Common myeloid progenitor, CD34-positive (primary cell): ENCODE results near the gene SMC1B.

Experiments
- CTCF ChIA-PET: fragments of 350-600 bp; sonication (Branson Sonifier 250); formaldehyde crosslinking; loops from one replicate; lab custom pipeline; 2021; ENCODE audit warnings: antibody characterized with exemption; lab: Charles Lee
- POLR2A ChIA-PET: fragments of 350-600 bp; sonication (Branson Sonifier 250); formaldehyde crosslinking; loops from one replicate; lab custom pipeline; 2021; ENCODE audit warnings: antibody characterized with exemption; lab: Charles Lee
- DNase-seq, 3 donors: peaks; one replicate each; pipeline versions ENCODE4 v3.0.0 to v3.0.0-alpha.2; 2013
- H3K27ac ChIP-seq, 2 experiments: 1 replicate in 1 of 2; 2 replicates in 1 of 2; pipeline ENCODE4 v1.7.0; 2013; ENCODE audit warnings: inconsistent platforms in 2 of 2, low read length in 2 of 2, mild to moderate bottlenecking in 2 of 2, low read depth in 1 of 2, moderate library complexity in 1 of 2; ENCODE audit not compliant: severe bottlenecking in 2 of 2, insufficient read depth in 1 of 2, poor library complexity in 1 of 2
- H3K27me3 ChIP-seq, 5 experiments: replicated peaks in 2 of 5; 1 replicate in 3 of 5; 2 replicates in 2 of 5; pipeline versions ENCODE4 v1.6.1 to v1.7.0; 2013; ENCODE audit warnings: low read length in 4 of 5, mild to moderate bottlenecking in 2 of 5, moderate library complexity in 2 of 5, inconsistent platforms in 1 of 5; ENCODE audit not compliant: insufficient read depth in 5 of 5, control insufficient read depth in 4 of 5
- H3K36me3 ChIP-seq, 4 experiments: 1 replicate in 2 of 4; 2 replicates in 2 of 4; pipeline versions ENCODE4 v1.6.1 to v1.7.0; 2013; ENCODE audit warnings: low read length in 3 of 4, control low read depth in 1 of 4, mild to moderate bottlenecking in 1 of 4; ENCODE audit not compliant: control insufficient read depth in 4 of 4, insufficient read depth in 4 of 4
- H3K4me1 ChIP-seq, 4 experiments: 1 replicate in 3 of 4; 2 replicates in 1 of 4; pipeline versions ENCODE4 v1.6.1 to v1.7.1; 2013; ENCODE audit warnings: low read length in 3 of 4, mild to moderate bottlenecking in 3 of 4, control low read depth in 1 of 4, inconsistent platforms in 1 of 4, moderate library complexity in 1 of 4; ENCODE audit not compliant: control insufficient read depth in 4 of 4, insufficient read depth in 4 of 4; ENCODE audit errors: control extremely low read depth in 1 of 4
- H3K4me3 ChIP-seq, 7 experiments: 1 replicate in 4 of 7; 2 replicates in 3 of 7; pipeline versions ENCODE4 v1.5.1 to v1.7.0; 2013; ENCODE audit warnings: mild to moderate bottlenecking in 7 of 7, low read length in 6 of 7, moderate library complexity in 6 of 7, inconsistent platforms in 2 of 7, low read depth in 2 of 7, control low read depth in 1 of 7; ENCODE audit not compliant: insufficient read depth in 4 of 7, control insufficient read depth in 1 of 7; ENCODE audit errors: extremely low read depth in 1 of 7
- H3K9me3 ChIP-seq, 5 experiments: 1 replicate in 4 of 5; 2 replicates in 1 of 5; pipeline versions ENCODE4 v1.6.1 to v1.7.1; 2013; ENCODE audit warnings: low read length in 4 of 5, mild to moderate bottlenecking in 2 of 5, inconsistent platforms in 1 of 5, low read depth in 1 of 5, moderate library complexity in 1 of 5; ENCODE audit not compliant: control insufficient read depth in 4 of 5, insufficient read depth in 2 of 5; ENCODE audit errors: control extremely low read depth in 1 of 5
- WGBS: methylation state at CpG from one replicate; pipeline ENCODE4 v1.1.5; 2013; ENCODE audit not compliant: insufficient coverage; 5-methylcytosine and 5-hydroxymethylcytosine counted together

SMC1B gene

DNA sequence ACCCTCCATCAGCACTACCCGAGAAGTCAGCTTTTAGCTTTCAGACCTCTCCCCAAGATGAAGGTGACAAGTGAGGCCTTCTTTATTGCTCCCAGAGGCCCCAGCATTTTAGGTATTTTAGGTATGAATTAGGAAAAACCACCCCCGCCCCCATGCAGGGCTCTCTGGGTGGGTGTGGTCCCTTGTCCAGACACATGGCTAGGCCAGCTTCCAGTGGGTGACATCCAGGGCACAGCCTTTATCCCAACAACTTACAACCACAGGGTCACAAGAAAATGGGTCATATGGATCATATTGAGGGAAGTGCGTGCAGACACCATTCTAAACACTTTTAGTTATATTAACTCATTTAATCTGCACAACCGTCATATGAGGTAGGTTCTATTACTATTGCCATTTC is 42.2 kb upstream of the SMC1B start:
- no peaks in the 10 kb centered on the region for H3K36me3 ChIP-seq
- no peak overlapping the region for H3K27ac ChIP-seq
- no CpG with 5 or more reads among the region's 4 CpGs for WGBS

DNA sequence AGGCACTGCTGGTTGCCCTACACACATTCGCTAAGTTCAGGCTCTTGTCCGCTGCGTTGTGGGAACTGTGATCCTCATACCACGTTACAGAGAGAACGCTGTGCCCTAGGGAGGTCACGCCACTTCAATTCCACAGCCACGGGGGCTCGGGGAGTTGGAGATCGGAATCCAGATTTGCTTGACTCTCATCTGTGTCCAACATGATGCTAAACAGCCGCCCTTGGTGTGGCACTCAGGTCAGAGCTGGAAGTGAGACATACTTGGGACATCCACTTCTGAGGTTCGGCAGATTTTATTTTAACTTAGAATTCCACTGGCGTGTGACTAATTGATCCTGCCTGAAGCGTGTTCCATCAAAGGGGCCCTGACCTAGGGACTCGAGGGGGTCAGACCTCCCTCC is 41.8 kb upstream of the SMC1B start:
- no peaks in the 10 kb centered on the region for H3K9me3 ChIP-seq
- no peaks in the 10 kb centered on the region for H3K36me3 ChIP-seq
- H3K4me3 ChIP-seq = no peak overlapping the region
- peaks cover 0 to 1% (median 0%) of the 10 kb centered on the region in 5 experiments for H3K27me3 ChIP-seq
- ChIA-PET CTCF (no interaction called here), POLR2A (no interaction called here)
- H3K27ac ChIP-seq = no peak overlapping the region
- no peak for DNase-seq
- 96% methylated on average over 14 of the region's 14 CpGs for WGBS
- H3K4me1 ChIP-seq = no peaks in the 10 kb centered on the region

More for the DNA sequence above, 42.2 kb upstream of the SMC1B start:
- ChIA-PET POLR2A (no interaction called here), CTCF (interaction anchor here (0.9 to 1.0 kb wide), 2 partner anchors 11 to 23 kb away, joined by 3 to 4 read pairs; no protein-coding TSS in a partner anchor)
- no peak overlapping the region for H3K4me3 ChIP-seq
- no peak for DNase-seq
- H3K9me3 ChIP-seq = no peaks in the 10 kb centered on the region
- peaks cover 0 to 1% (median 0%) of the 10 kb centered on the region in 5 experiments for H3K27me3 ChIP-seq
- no peaks in the 10 kb centered on the region for H3K4me1 ChIP-seq

DNA sequence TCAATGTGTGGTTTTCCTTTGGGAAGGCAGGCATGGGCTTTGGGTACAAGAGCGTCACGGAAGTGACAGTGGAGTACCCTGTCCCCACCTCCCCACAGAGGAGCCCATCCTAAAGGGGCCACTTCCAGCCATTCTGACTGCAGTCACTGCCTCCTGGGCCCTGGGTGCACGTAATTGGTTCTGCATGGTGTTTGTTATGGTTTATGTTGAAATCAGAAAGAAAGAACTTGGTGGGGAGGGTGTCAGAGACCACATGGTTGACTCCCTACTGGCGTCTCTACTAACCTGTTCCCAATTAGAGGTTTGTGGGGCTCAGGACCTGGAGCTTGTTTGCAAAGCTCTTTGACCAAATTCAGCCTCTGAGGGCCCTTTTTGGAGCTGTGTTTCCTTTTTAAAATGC is 40.9 kb upstream of the SMC1B start:
- CTCF ChIA-PET = interaction anchor here (0.8 kb wide), 1 partner anchor 11 kb away, joined by 3 read pairs; no protein-coding TSS in a partner anchor
- no peaks in the 10 kb centered on the region for H3K36me3 ChIP-seq
- 76% methylated on average over 3 of the region's 4 CpGs for WGBS
- POLR2A ChIA-PET = no interaction called here
- H3K27me3 ChIP-seq = no peaks in the 10 kb centered on the region
- no peak overlapping the region for H3K4me3 ChIP-seq
- DNase-seq = no peak
- no peaks in the 10 kb centered on the region for H3K4me1 ChIP-seq
- H3K9me3 ChIP-seq = no peaks in the 10 kb centered on the region
- no peak overlapping the region for H3K27ac ChIP-seq

DNA sequence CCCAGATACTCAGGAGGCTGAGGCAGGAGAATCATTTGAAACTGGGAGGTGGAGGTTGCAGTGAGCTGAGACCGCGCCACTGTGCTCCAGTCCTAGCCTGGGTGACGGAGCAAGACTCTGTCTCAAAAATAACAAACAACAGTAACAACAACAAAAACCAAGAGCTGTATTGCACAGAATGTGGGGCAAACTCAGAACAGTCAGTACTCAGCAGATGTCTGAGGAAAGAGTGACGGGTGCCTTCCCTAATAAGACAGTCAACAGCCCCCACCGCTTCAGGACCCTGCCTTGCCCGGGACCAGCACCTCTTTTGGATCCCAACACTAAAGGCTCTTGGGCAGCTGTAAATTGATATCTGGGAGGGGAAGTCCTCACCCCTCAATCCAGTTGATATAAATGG is 40.4 kb upstream of the SMC1B start:
- Histone ChIP-seq H3K9me3 (no peaks in the 10 kb centered on the region), H3K4me1 (no peaks in the 10 kb centered on the region), H3K4me3 (no peak overlapping the region), H3K27ac (no peak overlapping the region), H3K36me3 (no peaks in the 10 kb centered on the region), H3K27me3 (no peaks in the 10 kb centered on the region)
- ChIA-PET POLR2A (no interaction called here), CTCF (interaction anchor here (0.8 kb wide), 1 partner anchor 11 kb away, joined by 3 read pairs; no protein-coding TSS in a partner anchor)
- DNase-seq = no peak
- WGBS = 100% methylated on average over 2 of the region's 6 CpGs

DNA sequence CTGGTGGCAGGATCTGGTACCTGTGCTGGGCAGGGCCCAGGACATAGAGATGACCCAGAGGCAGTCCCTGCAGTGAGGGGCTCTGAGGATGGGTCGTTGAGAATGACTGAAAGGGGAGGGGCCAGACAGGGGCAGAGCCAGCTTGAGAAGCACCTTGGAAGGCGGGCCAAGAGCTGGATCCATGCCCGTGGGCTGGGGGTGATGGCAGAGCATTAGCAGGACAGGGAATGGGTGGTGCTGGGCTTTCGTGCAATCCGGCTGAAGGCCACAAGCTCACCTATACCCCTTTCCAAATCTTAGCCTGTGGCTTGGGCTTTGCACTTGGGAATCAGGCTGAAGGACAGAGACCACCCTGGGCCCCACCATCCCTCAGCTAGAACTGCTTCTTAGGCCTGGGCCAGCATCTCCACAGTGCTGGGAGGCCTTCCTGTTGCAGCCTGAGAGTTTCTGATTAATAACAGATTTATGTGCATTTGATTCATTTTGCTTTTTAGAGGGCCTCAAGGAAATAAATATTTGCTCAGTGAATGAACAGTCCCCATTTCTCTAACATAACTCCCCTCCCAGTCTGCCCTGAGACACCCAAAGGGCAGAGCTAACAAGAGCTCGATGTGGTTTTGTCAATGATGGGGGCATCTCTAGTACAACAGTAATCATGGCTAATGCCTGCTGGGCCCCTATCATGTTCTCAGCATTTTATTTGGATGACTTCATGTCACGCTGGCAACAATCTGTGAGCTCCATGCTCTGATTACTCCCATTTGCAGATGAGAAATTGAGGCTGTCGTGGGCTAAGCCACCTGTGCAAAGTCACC is 39.4 kb upstream of the SMC1B start:
- POLR2A ChIA-PET = no interaction called here
- DNase-seq = no peak
- no peak overlapping the region for H3K27ac ChIP-seq

DNA sequence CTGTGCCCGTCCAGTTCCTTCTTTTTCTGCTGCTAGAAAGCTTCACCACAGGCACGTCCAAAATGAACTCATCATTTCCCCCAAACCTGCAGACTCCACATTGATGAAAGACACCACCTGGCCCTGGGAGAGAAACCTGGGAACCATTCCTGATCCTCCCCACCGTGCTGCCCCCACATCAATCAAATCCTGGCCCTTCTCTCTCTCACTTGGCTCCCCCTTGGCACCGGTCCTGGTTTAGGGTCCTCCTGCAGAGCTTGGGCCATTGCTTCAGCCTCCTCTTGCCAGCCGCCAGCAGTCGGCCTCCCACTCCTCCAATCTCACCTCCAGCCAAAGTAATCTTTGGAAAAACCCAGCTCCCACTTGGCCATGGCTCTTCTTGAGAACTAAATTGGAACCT is 38.6 kb upstream of the SMC1B start:
- H3K9me3 ChIP-seq = no peaks in the 10 kb centered on the region
- no peak overlapping the region for H3K27ac ChIP-seq
- H3K4me1 ChIP-seq = no peaks in the 10 kb centered on the region
- H3K27me3 ChIP-seq = no peaks in the 10 kb centered on the region
- 93% methylated on average over 5 of the region's 6 CpGs for WGBS
- ChIA-PET POLR2A (no interaction called here), CTCF (no interaction called here)
- H3K36me3 ChIP-seq = no peaks in the 10 kb centered on the region
- no peak overlapping the region for H3K4me3 ChIP-seq
- no peak for DNase-seq

More for the DNA sequence above, 39.4 kb upstream of the SMC1B start:
- CTCF ChIA-PET = no interaction called here
- Histone ChIP-seq H3K27me3 (no peaks in the 10 kb centered on the region), H3K36me3 (no peaks in the 10 kb centered on the region), H3K4me1 (no peaks in the 10 kb centered on the region), H3K9me3 (no peaks in the 10 kb centered on the region), H3K4me3 (no peak overlapping the region)
- WGBS = 88% methylated on average over 7 of the region's 8 CpGs

DNA sequence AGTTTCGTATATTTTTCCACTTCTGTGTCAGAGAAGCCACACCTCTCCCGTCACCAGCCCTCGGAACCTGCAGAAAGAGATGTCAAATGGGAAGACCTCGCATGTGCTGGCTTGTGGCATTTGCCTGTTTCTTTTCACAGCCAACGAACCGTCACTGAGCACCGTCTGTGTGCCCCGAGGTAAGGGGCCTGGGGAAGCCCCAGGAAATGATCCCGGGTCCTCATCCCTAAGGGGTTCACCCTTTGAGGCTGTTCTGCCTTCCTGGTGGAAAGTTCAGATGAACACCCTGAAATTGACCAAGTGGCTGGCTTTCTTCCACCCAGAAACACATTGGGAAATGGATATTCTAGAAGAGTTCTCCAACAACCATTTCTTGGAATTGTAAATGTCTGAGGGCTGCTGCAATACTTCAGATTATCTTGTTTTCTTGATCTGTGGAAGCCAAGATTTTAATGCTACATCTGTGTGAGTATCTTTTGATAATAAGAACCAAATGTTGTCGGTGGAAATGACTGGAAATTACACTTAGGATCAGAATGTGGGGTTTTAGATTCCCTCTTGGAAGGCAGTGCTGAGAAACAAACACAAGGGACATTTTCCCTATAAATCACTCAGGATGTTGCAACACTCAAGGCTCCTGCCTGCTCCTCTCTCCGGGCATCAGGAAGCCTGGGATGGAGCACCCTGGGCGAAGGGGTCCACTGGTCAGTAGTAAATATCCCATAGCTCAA is 37.7 kb upstream of the SMC1B start:
- 92% methylated on average over 12 of the region's 12 CpGs for WGBS
- CTCF ChIA-PET = no interaction called here

More for the DNA sequence above, 37.7 kb upstream of the SMC1B start:
- no peak overlapping the region for H3K4me3 ChIP-seq
- H3K27me3 ChIP-seq = no peaks in the 10 kb centered on the region
- no peak for DNase-seq
- no peaks in the 10 kb centered on the region for H3K9me3 ChIP-seq
- no peak overlapping the region for H3K27ac ChIP-seq
- POLR2A ChIA-PET = interaction anchor here (0.7 kb wide), 1 partner anchor 537 kb away, joined by 3 read pairs; no protein-coding TSS in a partner anchor
- no peaks in the 10 kb centered on the region for H3K4me1 ChIP-seq
- H3K36me3 ChIP-seq = no peaks in the 10 kb centered on the region
